Sigmoid colon (tissue), 7 donors: ENCODE results near the gene GRIK4. TPM values are rescaled to one million over a fixed set of nuclear protein-coding genes. Genes with fewer than 3 reads are reported as not detected.

ENCODE experiments used
- DNase-seq: peaks from one replicate; pipeline ENCODE4 v3.0.0-alpha.2; 2019
- H3K27ac ChIP-seq, 4 donors: fragments of 200-600 bp; sonication (generic); one replicate each; pipeline ENCODE4 v1.5.1; 2016 to 2019; ENCODE audit warnings: mild to moderate bottlenecking in 1 of 4
- H3K27me3 ChIP-seq, 3 donors: fragments of 200-600 bp; sonication (generic); one replicate each; pipeline ENCODE4 v1.5.1; 2019; ENCODE audit warnings: mild to moderate bottlenecking in 1 of 3
- H3K36me3 ChIP-seq, 4 donors: fragments of 200-600 bp; sonication (generic); one replicate each; pipeline ENCODE4 v1.5.1; 2016 to 2019
- H3K4me1 ChIP-seq, 4 donors: fragments of 200-600 bp; sonication (generic); one replicate each; pipeline ENCODE4 v1.5.1; 2017 to 2019
- H3K4me3 ChIP-seq, 4 donors: fragments of 200-600 bp; sonication (generic); one replicate each; pipeline ENCODE4 v1.5.1; 2017 to 2019; ENCODE audit warnings: mild to moderate bottlenecking in 2 of 4, moderate library complexity in 1 of 4
- H3K9me3 ChIP-seq, 4 donors: fragments of 200-600 bp in 3 of 4; sonication (generic) in 3 of 4; one replicate each; pipeline versions ENCODE4 v1.5.1 to v1.6.1; 2013 to 2019
- CTCF ChIP-seq, 4 experiments: fragments of 450-650 bp in 3 of 4; fragments of 200-600 bp in 1 of 4; IDR thresholded peaks; one replicate each; pipeline ENCODE4 v1.5.1; 2016 to 2019; ENCODE audit warnings: antibody characterized with exemption in 4 of 4, mild to moderate bottlenecking in 3 of 4, moderate library complexity in 2 of 4
- EP300 ChIP-seq, 4 donors: sonication (generic); formaldehyde crosslinking; IDR thresholded peaks; one replicate each; pipeline ENCODE4 v1.6.1; 2017; ENCODE audit warnings: antibody characterized with exemption in 4 of 4
- POLR2A ChIP-seq, 2 donors: fragments of 450-650 bp; IDR thresholded peaks; one replicate each; pipeline ENCODE4 v1.6.1; 2016; ENCODE audit warnings: antibody characterized with exemption in 2 of 2, mild to moderate bottlenecking in 2 of 2, moderate library complexity in 2 of 2
- POLR2AphosphoS5 ChIP-seq, 4 donors: sonication (generic); formaldehyde crosslinking; IDR thresholded peaks; one replicate each; pipeline ENCODE4 v1.6.1; 2017; ENCODE audit warnings: antibody characterized with exemption in 4 of 4
- WGBS, 2 donors: extraction: QIAGEN DNeasy Blood & Tissue Kit; methylation state at CpG; one replicate each; pipeline ENCODE4 v1.1.7; 2013; 5-methylcytosine and 5-hydroxymethylcytosine counted together
- intact Hi-C: fragments of 100-400 bp; cut with DNase I; formaldehyde crosslinking; loops from one replicate; pipeline ENCODE4 v1.15.1; 2023
- polyA plus RNA-seq, 3 donors: library from polyadenylated mRNA; stranded (reverse); fragments of 200-250 nt; gene quantifications; one replicate each; pipeline ENCODE4 v1.2.3, GENCODE V29; 2013
- total RNA-seq, 4 donors: library from RNA; depleted of rRNA; stranded (reverse); fragments of >200 nt; gene quantifications; one replicate each; pipeline ENCODE4 v1.1.0, GENCODE V29; 2016
- donor health status: healthy with polysubstance abuse.
- donor health status: Bipolar disorder and iron deficiency.
- donor health status: healthy.

GRIK4 gene
- total and polyA plus RNA-seq, 7 donors: 0.10 to 0.36 (median 0.27) TPM; not detected in 4

GRCh38 chr11:120938260-120938659 is 426.7 kb downstream of the GRIK4 start:
- no peak overlapping the region for H3K27ac ChIP-seq
- no peaks in the 10 kb centered on the region for H3K4me1 ChIP-seq
- H3K9me3 ChIP-seq: no peaks in the 10 kb centered on the region
- TF ChIP-seq POLR2AphosphoS5 (IDR thresholded peaks at IDR 0.05): no peak
- TF ChIP-seq EP300 (IDR thresholded peaks at IDR 0.05): no peak
- TF ChIP-seq POLR2A (IDR thresholded peaks at IDR 0.05): no peak
- TF ChIP-seq CTCF (IDR thresholded peaks at IDR 0.05): no peak
- 45 to 61% methylated on average over 4 of the region's 4 CpGs for WGBS, 2 donors
- DNase-seq: no peak
- H3K27me3 ChIP-seq: no peaks in the 10 kb centered on the region
- no peaks in the 10 kb centered on the region for H3K36me3 ChIP-seq
- intact Hi-C loops: no loop called here
- H3K4me3 ChIP-seq: no peak overlapping the region

GRCh38 chr11:120940160-120940848 is 428.8 kb downstream of the GRIK4 start:
- TF ChIP-seq POLR2A (IDR thresholded peaks at IDR 0.05) (no peak), CTCF (IDR thresholded peaks at IDR 0.05) (no peak), EP300 (IDR thresholded peaks at IDR 0.05) (no peak), POLR2AphosphoS5 (IDR thresholded peaks at IDR 0.05) (no peak)
- Histone ChIP-seq H3K27me3 (no peaks in the 10 kb centered on the region), H3K4me1 (no peaks in the 10 kb centered on the region), H3K27ac (no peak overlapping the region), H3K9me3 (peaks cover 0 to 8% (median 5%) of the 10 kb centered on the region in 4 donors), H3K4me3 (no peak overlapping the region), H3K36me3 (no peaks in the 10 kb centered on the region)
- no peak for DNase-seq
- intact Hi-C loops: no loop called here
- WGBS, 2 donors: 70 to 82% methylated on average over 10 of the region's 10 CpGs

GRCh38 chr11:120941000-120941399 is 429.5 kb downstream of the GRIK4 start:
- H3K4me1 ChIP-seq: no peaks in the 10 kb centered on the region
- intact Hi-C loops: no loop called here
- no peak for DNase-seq
- H3K27me3 ChIP-seq: no peaks in the 10 kb centered on the region
- TF ChIP-seq POLR2AphosphoS5 (IDR thresholded peaks at IDR 0.05) (no peak), CTCF (IDR thresholded peaks at IDR 0.05) (no peak), EP300 (IDR thresholded peaks at IDR 0.05) (no peak), POLR2A (IDR thresholded peaks at IDR 0.05) (no peak)
- peaks cover 0 to 8% (median 5%) of the 10 kb centered on the region in 4 donors for H3K9me3 ChIP-seq
- no peak overlapping the region for H3K27ac ChIP-seq
- 82 to 87% methylated on average over 4 of the region's 4 CpGs for WGBS, 2 donors
- no peak overlapping the region for H3K4me3 ChIP-seq
- no peaks in the 10 kb centered on the region for H3K36me3 ChIP-seq

- Histone ChIP-seq H3K4me3 (no peak overlapping the region), H3K9me3 (peaks cover 0 to 8% (median 5%) of the 10 kb centered on the region in 4 donors), H3K4me1 (no peaks in the 10 kb centered on the region), H3K36me3 (no peaks in the 10 kb centered on the region), H3K27ac (no peak overlapping the region), H3K27me3 (peaks cover 0 to 2% (median 0%) of the 10 kb centered on the region in 3 donors)
- WGBS, 2 donors: 81% methylated on average over 2 of the region's 2 CpGs
- intact Hi-C loops: no loop called here
- TF ChIP-seq CTCF (IDR thresholded peaks at IDR 0.05) (no peak), POLR2A (IDR thresholded peaks at IDR 0.05) (no peak), EP300 (IDR thresholded peaks at IDR 0.05) (no peak), POLR2AphosphoS5 (IDR thresholded peaks at IDR 0.05) (no peak)
- DNase-seq: no peak
These were observed 431.2 kb downstream of the GRIK4 start for GRCh38 chr11:120942701-120943100.
